ENCODE data around the gene DGKI.
"Not testable (repeated sequence)": the region's sequence is repeated elsewhere in the genome, so short reads cannot be mapped to it uniquely, and the experiment has no call there.

DGKI gene

DNA sequence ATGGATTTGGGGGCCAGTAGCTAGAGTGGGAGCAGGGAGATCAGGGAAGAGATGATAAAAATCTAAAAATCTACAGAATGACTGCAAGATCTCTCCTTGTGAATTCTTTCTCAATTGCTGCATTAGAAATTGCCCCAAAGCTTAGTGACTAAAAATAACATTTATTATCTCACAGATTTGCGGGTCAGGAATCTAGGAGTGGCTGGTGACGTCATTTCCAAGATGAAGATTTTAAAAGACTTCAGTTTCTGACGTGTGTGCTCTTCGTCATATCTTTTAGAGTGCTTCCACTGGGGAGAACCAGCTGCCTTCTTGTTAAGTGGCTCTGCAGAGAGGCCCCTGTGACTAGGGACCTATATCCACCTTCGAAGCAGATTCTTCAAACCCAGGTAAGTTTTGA, 112.6 kb downstream of the DGKI start:
- DNase-seq (ENCODE audit: low spot score): no peak

DNA sequence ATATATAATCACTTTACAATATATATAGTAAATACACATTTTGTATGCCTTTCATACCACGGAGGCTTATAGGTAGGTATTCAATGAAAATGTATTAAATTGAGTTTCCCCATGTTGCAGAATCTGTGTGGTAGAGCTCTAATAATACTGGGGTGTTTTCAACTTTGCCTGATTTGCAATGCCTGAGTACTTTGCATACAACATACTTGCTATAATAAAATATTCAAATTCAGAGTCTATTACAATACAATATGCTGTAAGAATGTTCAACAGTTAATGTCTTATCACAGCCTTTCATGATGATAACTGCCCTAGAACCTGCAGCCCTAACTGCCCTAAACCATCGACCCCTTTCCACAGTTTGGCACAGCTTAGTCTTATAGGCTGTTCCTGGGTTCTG, 114.6 kb downstream of the DGKI start:
- no peak for DNase-seq (ENCODE audit: low spot score)

DNA sequence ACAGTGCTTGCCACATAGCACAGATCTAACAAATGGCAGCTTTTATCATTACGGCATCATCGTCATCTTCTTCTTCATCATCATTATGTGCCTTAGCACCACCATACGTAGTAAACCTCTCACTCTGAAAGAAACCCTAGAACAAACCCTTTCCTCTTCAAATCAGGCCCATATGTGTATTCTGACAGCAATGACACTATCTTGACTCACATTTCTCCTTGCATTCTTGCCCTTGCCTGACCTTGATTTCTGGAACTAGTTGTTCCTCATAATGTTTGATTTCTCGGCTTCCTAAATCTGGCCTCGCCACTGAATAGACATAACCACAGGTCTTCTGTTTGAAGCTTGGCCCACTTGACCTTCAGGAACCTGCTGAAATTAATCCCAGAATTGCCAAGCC, 115.3 kb downstream of the DGKI start:
- DNase-seq (ENCODE audit: low spot score): no peak

DNA sequence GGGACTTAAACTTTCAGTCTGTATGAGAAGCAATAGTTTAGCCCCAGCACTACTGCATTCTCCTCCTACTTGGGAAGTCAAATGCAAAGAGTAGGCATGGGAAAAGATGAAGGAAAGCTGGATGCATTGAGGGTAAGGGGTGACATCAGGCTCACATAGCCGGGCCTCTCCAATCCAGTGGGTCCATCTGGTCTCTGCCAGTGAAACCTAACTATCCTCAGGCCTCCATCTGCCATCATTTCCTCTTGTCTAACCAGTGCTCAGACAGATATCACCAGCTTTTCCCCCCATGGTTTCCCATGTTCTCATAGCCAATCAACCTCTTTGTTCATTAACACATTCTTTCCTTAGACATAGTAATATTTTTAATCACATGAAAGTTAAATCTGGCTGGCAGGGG, 118.3 kb downstream of the DGKI start:
- no peak for DNase-seq (ENCODE audit: low spot score)

GRCh38 chr7:137727413-137727812, 119.4 kb downstream of the DGKI start:
- DNase-seq (ENCODE audit: low spot score): no peak

DNA sequence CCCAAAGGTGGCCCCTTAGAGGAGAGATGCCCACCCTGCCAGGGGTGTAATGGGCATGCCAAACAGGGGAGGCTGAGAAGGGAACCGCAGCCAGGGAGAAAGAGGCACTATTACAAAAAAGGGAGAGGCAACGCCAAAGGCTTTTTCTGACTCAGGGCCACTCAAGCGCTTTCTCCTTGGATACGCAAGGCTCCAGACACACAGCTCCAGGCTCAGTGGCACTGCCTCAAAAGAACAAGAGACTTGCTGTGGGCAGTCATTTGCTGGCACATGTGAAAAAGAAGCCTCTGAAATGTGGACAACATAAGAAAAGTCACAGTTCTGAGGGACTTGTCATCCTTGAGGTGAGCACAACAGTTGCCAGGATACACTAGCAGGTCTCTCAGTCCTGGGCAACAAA, 128.4 kb downstream of the DGKI start:
- DNase-seq (ENCODE audit: low spot score): no peak

DNA sequence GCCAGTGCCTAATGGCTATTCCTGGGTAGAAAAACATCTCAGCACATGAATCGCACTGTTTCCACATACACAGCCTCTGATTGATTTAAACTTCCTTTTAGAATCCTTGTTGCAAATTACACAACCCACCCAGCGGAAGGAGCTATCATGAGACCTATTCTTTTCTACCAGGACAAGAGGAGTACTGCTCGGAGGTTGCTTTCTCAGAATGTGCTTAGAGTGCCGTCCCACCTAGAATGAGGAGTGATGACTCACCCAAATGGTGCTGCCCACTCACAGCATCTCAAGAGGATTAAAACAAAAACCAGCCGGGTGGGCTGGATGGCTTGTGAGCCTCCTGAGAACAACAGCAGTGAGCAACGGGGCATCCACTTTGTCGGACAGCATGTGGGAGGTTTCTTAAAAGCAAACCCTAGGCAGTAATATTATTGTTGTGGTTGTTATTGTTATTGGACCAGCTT, 128.9 kb downstream of the DGKI start:
- no peak for DNase-seq (ENCODE audit: low spot score)

DNA sequence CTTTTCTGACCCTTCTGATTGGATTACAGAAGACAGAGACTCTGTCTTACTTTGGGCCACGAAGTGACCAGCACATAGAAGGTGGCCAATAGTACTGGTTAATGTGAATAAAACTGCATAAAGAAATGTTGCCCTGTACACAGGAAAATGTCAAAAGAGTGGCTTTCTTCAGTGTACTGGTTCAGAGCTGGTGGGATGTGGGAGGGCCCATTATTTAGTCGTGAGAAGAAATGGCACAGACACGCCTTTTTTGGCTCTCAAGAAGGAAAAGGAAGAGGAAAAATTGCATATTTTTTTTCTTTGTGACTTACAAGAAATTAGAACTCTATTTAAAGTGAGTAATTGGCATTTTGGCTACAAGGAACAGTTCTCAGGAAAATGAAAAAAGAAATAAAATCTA, 129.7 kb downstream of the DGKI start:
- no peak for DNase-seq (ENCODE audit: low spot score)

DNA sequence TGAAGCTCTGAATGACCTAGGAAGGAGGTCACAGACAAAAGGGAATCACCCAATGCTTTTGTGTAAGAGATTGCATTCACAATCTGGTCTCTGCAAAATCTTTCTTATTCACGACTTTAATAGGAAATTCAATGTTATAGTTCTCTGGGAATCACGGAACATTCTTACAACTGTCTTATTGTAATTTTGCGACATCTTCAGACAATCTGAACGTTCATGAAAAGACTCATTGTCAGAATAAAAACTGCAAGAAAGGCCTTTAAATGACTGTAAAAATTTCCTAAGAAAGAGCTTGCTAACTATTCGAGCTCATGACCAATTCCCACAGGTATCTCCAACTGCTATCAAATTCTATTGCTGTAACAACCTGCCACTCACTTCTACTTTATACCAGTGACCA, 130.7 kb downstream of the DGKI start:
- DNase-seq (ENCODE audit: low spot score): no peak

DNA sequence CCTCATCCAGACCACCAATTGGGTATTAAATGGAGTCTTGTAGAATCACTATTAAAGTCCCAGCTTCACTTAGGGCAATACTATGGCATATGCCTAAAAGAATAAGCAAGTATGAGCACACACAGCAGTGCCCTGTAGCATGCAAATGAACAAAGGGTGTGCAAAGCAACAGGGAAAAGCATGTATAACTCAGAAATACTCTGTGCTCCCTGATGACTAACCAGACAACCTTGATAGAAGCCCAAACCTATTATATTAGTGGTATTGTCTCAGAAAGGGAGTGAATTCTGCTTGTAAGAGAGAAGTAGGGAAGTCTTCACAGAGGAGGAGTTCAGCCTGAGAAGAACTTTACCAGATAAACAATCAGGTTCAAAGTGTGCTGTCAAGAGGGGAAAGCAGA, 131.2 kb downstream of the DGKI start:
- DNase-seq (ENCODE audit: low spot score): no peak

- DNase-seq (ENCODE audit: low spot score): no peak
Measured at GRCh38 chr7:137715121-137715520, 131.7 kb downstream of the DGKI start.

DNA sequence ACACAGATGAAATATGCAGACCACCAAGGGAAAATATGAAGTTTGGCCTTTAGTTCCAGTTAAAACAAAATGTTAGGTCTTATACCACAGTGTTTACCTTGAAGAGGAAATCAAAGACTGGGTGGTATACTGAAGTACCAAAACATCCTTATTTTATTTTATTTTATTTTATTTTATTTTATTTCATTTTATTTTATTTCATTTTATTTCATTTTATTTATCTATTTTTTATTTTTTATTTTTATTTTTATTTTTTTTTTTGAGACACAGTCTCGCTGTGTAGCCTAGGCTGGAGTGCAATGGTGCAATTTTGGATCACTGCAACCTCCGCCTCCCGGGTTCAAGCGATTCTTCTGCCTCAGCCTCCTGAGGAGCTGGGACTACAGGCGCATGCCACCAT, 140.4 kb downstream of the DGKI start:
- DNase-seq (ENCODE audit: low spot score): not testable (repeated sequence)

DNA sequence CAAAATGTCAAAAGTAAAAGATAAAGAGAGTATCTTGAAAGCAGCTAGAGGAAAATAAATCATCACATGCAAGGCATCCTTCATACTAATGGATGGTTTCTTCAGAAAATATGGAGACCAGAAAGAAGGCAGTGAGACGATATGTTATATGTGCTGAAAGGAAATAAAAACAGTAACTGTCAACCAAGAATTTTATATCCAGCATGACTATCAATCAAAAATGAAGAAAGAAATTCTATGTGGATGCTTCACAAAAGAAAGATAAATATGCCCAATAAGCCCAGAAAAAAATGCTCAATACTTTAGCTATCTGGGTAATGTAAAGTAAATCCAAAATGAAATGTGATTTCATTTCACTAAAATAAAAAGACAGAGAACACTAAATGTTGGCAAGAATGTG, 142.1 kb downstream of the DGKI start:
- DNase-seq (ENCODE audit: low spot score): no peak

GRCh38 chr7:137703291-137704010, 143.3 kb downstream of the DGKI start:
- no peak for DNase-seq (ENCODE audit: low spot score)

DNA sequence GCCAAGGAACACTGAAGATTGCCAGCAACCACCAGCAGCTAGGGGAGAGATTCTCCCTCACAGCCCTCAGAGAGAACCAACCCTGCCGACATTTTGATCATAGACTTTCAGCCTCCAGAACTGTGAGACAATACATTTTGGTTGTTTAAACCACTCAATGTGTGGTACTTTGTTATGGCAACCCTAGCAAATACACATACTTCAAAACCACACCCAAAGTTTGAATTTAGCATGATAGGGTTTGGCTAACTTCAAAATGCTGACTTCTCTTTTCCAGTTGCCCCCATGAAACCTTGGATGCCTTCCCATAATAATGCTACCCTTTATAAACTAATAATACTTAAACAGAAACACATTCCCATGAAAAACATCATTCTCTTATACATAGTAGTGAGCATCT, 149.8 kb downstream of the DGKI start:
- DNase-seq (ENCODE audit: low spot score): no peak

DNA sequence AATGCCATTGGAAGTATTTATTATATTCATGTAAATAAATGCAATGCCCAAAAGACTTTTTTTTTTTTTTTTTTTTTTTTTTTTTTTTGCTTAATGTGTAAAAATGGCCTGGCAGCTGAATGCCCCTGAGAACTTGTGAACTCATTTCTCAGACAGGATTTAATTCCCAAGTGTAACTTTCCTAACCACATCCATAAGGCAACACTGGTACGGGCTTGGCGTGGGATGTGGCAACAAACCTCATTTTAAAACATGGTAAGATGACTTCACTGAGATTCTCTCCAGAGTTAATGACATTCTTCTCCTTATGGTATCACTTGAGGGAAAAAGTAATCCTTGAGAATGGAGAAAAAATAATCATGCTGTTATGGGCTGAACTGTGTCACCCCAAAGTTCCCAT, 150.4 kb downstream of the DGKI start:
- DNase-seq (ENCODE audit: low spot score): no peak

GRCh38 chr7:137695942-137696341, 150.8 kb downstream of the DGKI start:
- no peak for DNase-seq (ENCODE audit: low spot score)

- no peak for DNase-seq (ENCODE audit: low spot score)
Measured at GRCh38 chr7:137695494-137695893, 151.3 kb downstream of the DGKI start.

GRCh38 chr7:137694405-137694804, 152.4 kb downstream of the DGKI start:
- DNase-seq (ENCODE audit: low spot score): no peak

- DNase-seq (ENCODE audit: low spot score): no peak
Measured at GRCh38 chr7:137692399-137692798, 154.4 kb downstream of the DGKI start.

- no peak for DNase-seq (ENCODE audit: low spot score)
Measured at GRCh38 chr7:137691566-137691965, 155.2 kb downstream of the DGKI start.

- no peak for DNase-seq (ENCODE audit: low spot score)
Measured at GRCh38 chr7:137690635-137691034, 156.1 kb downstream of the DGKI start.

- no peak for DNase-seq (ENCODE audit: low spot score)
Measured at GRCh38 chr7:137689761-137690160, 157.0 kb downstream of the DGKI start.

DNA sequence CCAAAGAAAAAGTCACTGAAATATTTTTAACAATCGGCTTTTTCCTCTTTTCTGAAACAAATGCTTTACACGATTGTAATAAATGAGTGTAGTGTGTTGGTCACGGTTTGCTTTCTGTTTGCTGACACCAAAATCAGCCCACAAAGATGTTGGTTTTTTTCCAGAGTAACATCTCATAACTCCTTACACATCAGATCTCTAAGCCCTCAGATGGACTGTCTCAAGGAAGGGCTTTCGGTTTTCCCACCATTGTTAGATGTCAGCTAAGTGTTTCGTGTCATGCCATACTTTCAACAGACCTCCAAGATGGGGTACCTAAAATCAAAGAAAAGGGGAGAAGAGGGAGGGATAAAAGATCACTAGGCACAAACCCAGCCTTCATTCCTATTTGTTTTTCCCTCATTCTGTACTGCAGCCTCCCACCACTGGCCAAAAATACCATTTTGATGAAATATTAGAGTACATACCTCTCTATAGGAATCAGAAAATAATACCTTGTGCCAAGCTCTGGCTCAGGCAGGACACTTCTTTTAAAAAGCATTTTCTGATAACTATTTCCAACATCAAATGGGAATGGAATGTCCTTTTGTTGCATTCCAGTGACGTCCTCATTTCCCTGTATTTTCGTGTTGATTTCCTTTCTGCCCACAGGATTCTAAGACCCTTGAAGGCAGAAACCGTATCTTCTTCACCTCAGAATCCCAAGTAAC, 159.1 kb downstream of the DGKI start:
- DNase-seq (ENCODE audit: low spot score): no peak

Data from hepatic stellate cell (primary cell).